Endothelial cell of umbilical vein (primary cell): ENCODE results near the gene GRM8. TPM values are rescaled to one million over a fixed set of nuclear protein-coding genes. Genes with fewer than 3 reads are reported as not detected.

Experiments used
- BruUV-seq: library from RNA; stranded (reverse); fragments of 400-500 nt; replicated peaks from 2 replicates; lab custom pipeline; 2021; lab: Mats Ljungman, UMichigan
- CTCF ChIA-PET: fragments of 300-600, 350-600 bp; sonication (Branson Sonifier 250); formaldehyde crosslinking; loops from one replicate; lab custom pipeline; 2021; ENCODE audit warnings: antibody characterized with exemption, inconsistent platforms; lab: Charles Lee
- POLR2A ChIA-PET: fragments of 300-600, 350-600 bp; sonication (Branson Sonifier 250); formaldehyde crosslinking; loops from one replicate; lab custom pipeline; 2021; ENCODE audit warnings: antibody characterized with exemption, inconsistent platforms; lab: Charles Lee
- DNase-seq: peaks from one replicate; pipeline ENCODE4 v3.0.0-alpha.2; 2011; ENCODE audit warnings: low read depth, low spot score
- FAIRE-seq: peaks from 2 replicates; lab custom pipeline; 2011; peaks lifted over from hg19 to GRCh38; lab: Jason Lieb, UNC
- H2AFZ ChIP-seq: 2 replicates; pipeline ENCODE4 v1.6.0; 2012; ENCODE audit warnings: low read depth, low read length, control low read depth, inconsistent platforms
- H3K27ac ChIP-seq: 2 replicates; pipeline ENCODE4 v1.5.1; 2011; ENCODE audit warnings: low read depth, mild to moderate bottlenecking, control low read depth, low read length, moderate library complexity; ENCODE audit not compliant: insufficient read depth
- H3K27me3 ChIP-seq, 2 experiments: 2 replicates each; pipeline versions ENCODE4 v1.6.0 to v1.6.1; 2011; ENCODE audit warnings: low read length in 2 of 2, mixed read lengths in 1 of 2; ENCODE audit not compliant: control insufficient read depth in 2 of 2, insufficient read depth in 2 of 2
- H3K36me3 ChIP-seq, 2 experiments: 2 replicates in 1 of 2; 3 replicates in 1 of 2; pipeline ENCODE4 v1.5.1; 2011; ENCODE audit warnings: low read length in 2 of 2, mild to moderate bottlenecking in 1 of 2, moderate library complexity in 1 of 2; ENCODE audit not compliant: control insufficient read depth in 2 of 2, insufficient read depth in 2 of 2; ENCODE audit errors: extremely low read depth in 1 of 2
- H3K4me1 ChIP-seq: 3 replicates; pipeline ENCODE4 v1.5.1; 2011; ENCODE audit warnings: mild to moderate bottlenecking, low read length; ENCODE audit not compliant: control insufficient read depth, insufficient read depth; ENCODE audit errors: extremely low read depth
- H3K4me2 ChIP-seq: 2 replicates; pipeline ENCODE4 v1.6.1; 2011; ENCODE audit warnings: low read length, control low read depth, mixed read lengths; ENCODE audit not compliant: insufficient read depth
- H3K4me3 ChIP-seq, 3 experiments: fragments of 200-600 bp in 1 of 3; sonication (generic), shearing (Covaris generic) in 1 of 3; replicated peaks in 1 of 3; 2 replicates each; pipeline ENCODE4 v1.5.1; 2011 to 2016; ENCODE audit warnings: control low read depth in 3 of 3, low read length in 3 of 3, mild to moderate bottlenecking in 2 of 3, inconsistent platforms in 1 of 3, low read depth in 1 of 3, moderate library complexity in 1 of 3; ENCODE audit not compliant: insufficient read depth in 1 of 3
- H3K79me2 ChIP-seq: 2 replicates; pipeline ENCODE4 v1.6.0; 2012; ENCODE audit warnings: low read length, inconsistent platforms; ENCODE audit not compliant: control insufficient read depth, insufficient read depth
- H3K9ac ChIP-seq: replicated peaks from 2 replicates; pipeline ENCODE3; 2011; ENCODE audit warnings: low read length, control low read depth; ENCODE audit not compliant: insufficient read depth; ENCODE audit errors: extremely low read depth
- H3K9me1 ChIP-seq: replicated peaks from 3 replicates; pipeline ENCODE4 v1.6.0; 2011; ENCODE audit warnings: mild to moderate bottlenecking, low read length; ENCODE audit not compliant: control insufficient read depth, insufficient read depth; ENCODE audit errors: extremely low read depth
- H3K9me3 ChIP-seq: replicated peaks from 2 replicates; pipeline ENCODE4 v1.5.1; 2012; ENCODE audit warnings: low read length, inconsistent platforms; ENCODE audit not compliant: control insufficient read depth, insufficient read depth
- H4K20me1 ChIP-seq: replicated peaks from 2 replicates; pipeline ENCODE3; 2011; ENCODE audit warnings: mild to moderate bottlenecking, low read length; ENCODE audit not compliant: control insufficient read depth, insufficient read depth; ENCODE audit errors: extremely low read depth
- CTCF ChIP-seq, 2 donors: IDR thresholded peaks; 1 replicate in 1 of 2; 2 replicates in 1 of 2; pipeline ENCODE4 v1.5.1; 2011; ENCODE audit warnings: low read length in 2 of 2, mild to moderate bottlenecking in 2 of 2, moderate library complexity in 2 of 2, control low read depth in 1 of 2, inconsistent platforms in 1 of 2, low read depth in 1 of 2; ENCODE audit not compliant: insufficient read depth in 1 of 2; ENCODE audit errors: extremely low read depth in 1 of 2
- EZH2 ChIP-seq: IDR thresholded peaks from 2 replicates; pipeline ENCODE4 v1.6.1; 2012; ENCODE audit warnings: borderline replicate concordance, low read depth, mild to moderate bottlenecking, moderate library complexity, low read length, inconsistent platforms; ENCODE audit not compliant: severe bottlenecking
- FOS ChIP-seq: IDR thresholded peaks from 2 replicates; pipeline ENCODE4 v1.6.1; 2011; ENCODE audit warnings: mild to moderate bottlenecking, low read length, moderate library complexity, borderline replicate concordance; ENCODE audit not compliant: insufficient read depth
- GATA2 ChIP-seq: IDR thresholded peaks from 2 replicates; pipeline ENCODE4 v1.7.0; 2011; ENCODE audit warnings: low read depth, mild to moderate bottlenecking, moderate library complexity, mixed read lengths, low read length; ENCODE audit not compliant: insufficient read length, insufficient read depth
- JUN ChIP-seq: IDR thresholded peaks from 2 replicates; pipeline ENCODE4 v1.6.1; 2011; ENCODE audit warnings: borderline replicate concordance, low read depth; ENCODE audit not compliant: insufficient read length, insufficient read depth
- MAX ChIP-seq: IDR thresholded peaks from 2 replicates; pipeline ENCODE4 v1.6.1; 2011; ENCODE audit not compliant: insufficient read depth, insufficient read length
- MYC ChIP-seq: IDR thresholded peaks from one replicate; pipeline ENCODE4 v1.6.1; 2011; ENCODE audit warnings: mild to moderate bottlenecking, low read depth, low read length
- POLR2A ChIP-seq: IDR thresholded peaks from 2 replicates; pipeline ENCODE4 v1.6.1; 2012; ENCODE audit warnings: low read depth, mild to moderate bottlenecking, control low read depth, low read length
- POLR2AphosphoS5 ChIP-seq: IDR thresholded peaks from 2 replicates; pipeline ENCODE4 v1.6.1; 2012; ENCODE audit warnings: low read depth, mild to moderate bottlenecking, control low read depth, low read length, moderate library complexity; ENCODE audit not compliant: insufficient read depth
- dilution Hi-C: fragments of 300-500 bp; cut with MboI; formaldehyde crosslinking; loops from one replicate; pipeline ENCODE4 v1.15.0; 2019; ENCODE audit warnings: low sequenced_read_pairs; ENCODE audit not compliant: extremely low pct_ligation_motif_present
- intact Hi-C: fragments of 100-400 bp; cut with micrococcal nuclease; formaldehyde crosslinking; loops from one replicate; pipeline ENCODE4 v1.10.0; 2022
- polyA plus RNA-seq, 4 experiments: library from polyadenylated mRNA; depleted of rRNA in 3 of 4; stranded (reverse) in 3 of 4; unstranded in 1 of 4; fragments of >200 nt; gene quantifications; 2 replicates each; pipeline versions ENCODE4 v1.2.1 to v1.2.3, GENCODE V29; 2011 to 2012; ENCODE audit warnings: missing spikeins in 1 of 4
- total RNA-seq: library from RNA; stranded (reverse); gene quantifications from 2 replicates; pipeline ENCODE4 v1.2.3, GENCODE V29; 2021

The GRM8 gene
- total and polyA plus RNA-seq, 2 donors (not counting 3 experiments of a cell fraction or from before 2014, with no cell fraction given), result not detected

GRCh38 chr7:127187740-127188139, 65.0 kb downstream of the GRM8 start:
- POLR2A ChIA-PET, result no interaction called here
- no peak for FAIRE-seq
- H3K36me3 ChIP-seq, result no peaks in the 10 kb centered on the region

More at GRCh38 chr7:127187740-127188139, 65.0 kb downstream of the GRM8 start:
- H3K27me3 ChIP-seq, result no peaks in the 10 kb centered on the region
- CTCF ChIA-PET, result no interaction called here
- BruUV-seq, result no TSS peak
- H3K9me1 ChIP-seq, result no peaks in the 10 kb centered on the region
- no peaks in the 10 kb centered on the region for H3K9me3 ChIP-seq
- H3K4me2 ChIP-seq, result no peak overlapping the region
- no peak overlapping the region for H3K9ac ChIP-seq
- no peaks in the 10 kb centered on the region for H3K79me2 ChIP-seq
- H3K27ac ChIP-seq, result no peak overlapping the region
- no peak overlapping the region for H3K4me3 ChIP-seq
- no peak for TF ChIP-seq MYC
- TF ChIP-seq GATA2, result no peak
- TF ChIP-seq POLR2A, result no peak
- TF ChIP-seq POLR2AphosphoS5, result no peak
- TF ChIP-seq EZH2, result no peak
- TF ChIP-seq CTCF (IDR thresholded peaks at IDR 0.05; ENCODE audit: extremely low read depth in 1 of 2, insufficient read depth in 1 of 2, low read depth in 1 of 2, low read length in 2 of 2), result no peak
- TF ChIP-seq JUN, result no peak
- TF ChIP-seq FOS, result no peak
- TF ChIP-seq MAX, result no peak
- no peak overlapping the region for H2AFZ ChIP-seq
- no peaks in the 10 kb centered on the region for H3K4me1 ChIP-seq
- no peaks in the 10 kb centered on the region for H4K20me1 ChIP-seq
- dilution Hi-C loops (no loop called here), intact Hi-C loops (no loop called here)
- DNase-seq, result no peak
